Stimulated activated CD8-positive, alpha-beta memory T cell treated with anti-CD3 and anti-CD28 coated beads, Interleukin-7, amount 100 ng/mL, for 4 hours (primary cell): ENCODE measurements around the gene GPR176.
"Not testable (repeated sequence)": the region's sequence is repeated elsewhere in the genome, so short reads cannot be mapped to it uniquely, and the experiment has no call there.

Source experiments
- DNase-seq, 2 donors: peaks; one replicate each; pipeline ENCODE4 v3.0.0-alpha.2; 2020; ENCODE audit warnings: low read depth in 2 of 2

Gene GPR176

DNA sequence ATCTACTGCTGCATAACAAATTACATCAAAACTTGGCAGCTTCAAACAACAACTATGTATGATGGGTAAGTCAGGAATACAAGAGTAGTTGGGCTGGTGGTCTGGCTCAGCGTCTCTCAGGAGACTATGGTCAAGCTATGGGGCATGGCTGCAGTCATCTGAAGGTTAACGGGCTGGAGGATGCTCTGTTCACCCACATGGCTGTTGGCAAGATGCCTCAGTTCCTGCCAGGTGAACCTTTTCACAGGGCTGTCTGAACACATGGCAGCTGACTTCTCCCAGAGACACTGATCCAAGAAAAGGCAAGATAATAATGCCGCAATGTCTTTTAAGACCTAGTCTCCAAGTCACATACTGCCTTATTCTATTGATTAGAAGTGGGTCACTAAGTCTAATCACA is 63.7 kb downstream of the GPR176 start:
- DNase-seq, result no peak

DNA sequence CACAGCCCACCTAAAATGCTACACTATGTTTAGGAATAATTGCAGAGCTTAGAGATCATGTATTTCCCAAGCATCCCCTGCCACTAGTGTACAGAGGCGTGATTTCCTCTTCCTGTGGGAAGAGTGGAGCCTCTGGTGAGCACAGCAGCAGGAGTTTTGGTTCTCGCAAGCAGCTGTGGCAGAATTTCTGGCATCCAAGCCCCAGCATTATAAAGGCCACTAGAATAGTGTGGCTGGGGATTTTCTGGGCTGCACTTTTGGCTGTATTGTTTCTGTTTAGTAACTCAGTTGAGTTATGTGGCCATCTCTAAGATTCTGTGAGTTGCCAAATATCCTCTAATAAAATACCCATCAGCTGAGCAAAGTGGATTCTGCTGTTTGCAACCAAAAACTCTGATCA is 64.7 kb downstream of the GPR176 start:
- DNase-seq, result no peak

DNA sequence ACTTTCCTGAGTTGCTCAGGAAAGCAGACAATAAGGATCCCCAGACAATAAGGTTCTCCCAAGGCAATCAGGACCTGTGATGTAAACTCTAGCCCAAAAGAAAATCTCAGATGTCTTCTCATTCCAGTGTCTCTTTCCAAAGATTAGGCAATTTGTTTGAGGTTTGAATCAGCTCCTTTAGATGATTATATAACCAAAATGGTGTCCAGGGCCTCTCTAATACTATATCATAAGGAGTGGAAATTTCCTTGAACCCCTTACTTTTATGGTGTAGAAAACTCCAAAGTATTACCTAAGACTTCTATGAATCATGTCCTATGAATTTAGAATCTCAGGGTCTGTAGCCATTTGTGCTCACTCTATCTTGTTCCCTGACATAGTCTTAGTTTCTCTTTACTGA is 65.9 kb downstream of the GPR176 start:
- DNase-seq, result no peak

DNA sequence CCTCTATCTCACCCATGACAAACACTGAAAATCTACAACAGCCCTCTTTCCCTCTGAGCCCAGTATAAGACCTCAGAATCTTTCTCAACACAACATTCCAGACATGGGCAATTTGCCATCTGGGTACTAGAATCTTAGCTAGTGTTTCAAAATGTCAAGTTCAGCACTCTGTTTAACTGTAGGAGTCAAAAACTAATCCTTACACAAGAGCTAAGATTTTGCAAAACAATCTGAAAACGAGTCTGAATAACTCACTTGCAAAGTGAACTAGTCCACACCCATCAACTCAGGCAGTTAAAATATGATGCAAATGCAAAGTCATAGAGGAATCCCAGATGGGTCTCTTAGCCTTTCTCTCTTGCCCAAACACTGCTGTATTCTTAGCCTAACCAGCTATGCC is 67.8 kb downstream of the GPR176 start:
- no peak for DNase-seq

DNA sequence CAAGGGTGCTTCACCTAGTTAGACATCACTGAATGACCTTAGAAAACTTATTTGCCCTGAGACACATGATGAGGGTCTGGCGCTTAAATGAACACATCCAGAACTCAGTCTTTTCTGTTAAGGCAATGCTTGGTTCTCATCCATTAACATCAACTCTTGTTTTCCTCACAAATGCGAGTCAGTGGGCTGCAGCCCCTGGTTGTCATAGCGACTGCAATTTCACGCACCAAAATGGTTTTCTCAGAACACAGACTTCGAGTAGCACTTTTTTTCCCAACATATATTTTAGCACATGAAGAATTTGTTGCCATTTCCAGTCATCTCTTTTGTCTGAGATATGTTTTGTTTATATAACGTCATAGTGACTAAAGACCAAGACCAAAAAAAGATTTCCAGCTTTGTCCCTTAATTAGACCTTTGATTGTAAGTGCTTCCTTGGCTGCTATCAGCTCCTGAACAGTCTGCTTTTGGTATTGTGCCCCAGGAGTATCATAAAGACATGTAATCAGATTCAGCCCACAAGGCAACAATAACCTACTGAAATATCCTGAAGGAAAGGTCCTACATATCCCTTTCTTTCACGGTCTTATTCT is 68.5 kb downstream of the GPR176 start:
- no peak for DNase-seq

DNA sequence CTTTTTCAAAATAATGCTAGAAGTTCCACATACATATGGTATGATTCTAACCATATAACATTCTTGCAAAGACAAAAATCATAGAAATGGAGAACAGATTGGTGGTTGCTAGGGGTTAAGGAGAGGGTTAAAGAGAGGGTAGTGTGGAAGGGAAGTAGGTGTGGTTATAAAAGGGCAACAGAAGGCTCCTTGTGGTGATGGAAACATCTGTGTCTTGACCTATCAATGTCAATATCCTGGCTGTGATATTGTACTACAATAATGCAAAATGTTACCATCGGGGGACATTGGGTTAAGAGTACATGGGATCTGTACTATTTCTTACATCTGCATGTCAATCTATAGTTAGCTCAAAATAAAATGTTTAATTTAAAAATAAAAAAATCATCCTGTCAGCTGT is 69.6 kb downstream of the GPR176 start:
- no peak for DNase-seq

DNA sequence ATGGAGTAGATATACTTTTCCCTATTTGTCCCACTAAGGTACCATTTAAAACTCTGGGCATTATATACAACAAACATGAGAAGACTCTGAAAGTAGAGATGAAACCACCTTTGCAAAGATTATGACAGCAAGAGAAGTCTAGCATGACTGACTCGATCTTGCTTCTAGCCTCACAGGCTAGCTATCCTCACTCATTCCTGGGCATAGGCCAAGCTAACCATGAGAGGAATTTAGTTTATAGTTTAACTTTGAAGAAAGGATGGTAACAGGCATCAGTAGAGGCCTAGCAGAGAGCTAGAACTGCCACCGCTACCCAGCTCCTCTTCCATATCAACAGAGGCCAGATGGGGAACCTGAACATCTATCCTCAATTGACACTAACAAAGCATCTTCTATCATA is 74.0 kb downstream of the GPR176 start:
- DNase-seq, result no peak

DNA sequence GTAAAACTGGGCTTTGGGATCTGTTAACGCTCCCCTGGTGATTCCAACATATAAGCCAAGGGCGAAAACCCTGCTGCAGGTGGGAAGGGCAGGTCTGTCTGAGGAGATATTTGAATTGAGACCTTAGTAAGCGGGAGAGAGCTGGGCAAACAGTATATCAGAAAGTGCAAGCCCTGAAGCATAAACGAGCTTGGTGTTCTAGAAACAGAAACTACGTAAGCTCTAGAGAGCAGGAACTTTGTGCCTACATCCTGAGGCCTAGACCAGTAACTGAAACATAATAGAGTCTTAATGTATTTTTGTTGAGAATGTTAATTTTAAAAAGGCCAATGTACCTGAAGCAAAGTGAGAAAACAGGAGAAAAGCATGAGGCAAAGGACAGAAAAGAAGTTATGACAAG is 74.5 kb downstream of the GPR176 start:
- no peak for DNase-seq

DNA sequence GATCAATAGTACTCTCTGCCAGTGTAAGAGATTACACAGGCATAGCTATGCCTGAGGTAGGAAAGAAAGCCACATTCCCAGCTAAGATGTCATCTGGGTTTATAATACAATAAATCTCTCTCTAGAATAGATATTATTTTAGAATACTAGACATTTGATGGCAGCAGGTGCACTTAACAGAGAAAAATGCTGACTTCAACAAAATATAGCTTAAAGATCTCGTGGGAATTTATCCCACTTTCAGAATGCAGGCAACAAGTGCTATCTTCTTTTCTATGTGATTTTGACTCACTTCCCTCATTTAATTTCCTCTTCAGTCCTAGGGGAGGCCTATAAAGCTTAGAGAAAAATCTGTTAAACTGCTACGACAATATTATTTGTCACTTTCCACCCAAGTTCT is 76.5 kb downstream of the GPR176 start:
- DNase-seq, result no peak

DNA sequence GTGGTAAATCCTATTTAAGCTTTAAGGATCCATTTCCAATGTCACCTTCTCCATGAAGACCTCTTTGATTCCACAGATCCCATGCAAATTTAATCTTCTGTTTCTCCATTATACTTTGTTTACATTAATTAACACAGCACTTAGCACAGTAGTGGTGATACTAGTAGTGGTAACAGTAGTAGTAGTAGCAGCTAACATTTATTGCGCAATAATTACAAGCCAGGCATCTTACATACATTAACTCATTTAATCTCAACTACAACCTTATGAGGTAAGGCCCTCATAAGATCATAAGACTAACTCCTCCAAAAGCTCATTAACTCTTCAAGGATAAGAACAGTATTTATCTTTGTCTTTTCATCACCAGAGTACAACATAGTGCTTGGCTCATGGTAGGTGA is 82.6 kb downstream of the GPR176 start:
- DNase-seq, result no peak

DNA sequence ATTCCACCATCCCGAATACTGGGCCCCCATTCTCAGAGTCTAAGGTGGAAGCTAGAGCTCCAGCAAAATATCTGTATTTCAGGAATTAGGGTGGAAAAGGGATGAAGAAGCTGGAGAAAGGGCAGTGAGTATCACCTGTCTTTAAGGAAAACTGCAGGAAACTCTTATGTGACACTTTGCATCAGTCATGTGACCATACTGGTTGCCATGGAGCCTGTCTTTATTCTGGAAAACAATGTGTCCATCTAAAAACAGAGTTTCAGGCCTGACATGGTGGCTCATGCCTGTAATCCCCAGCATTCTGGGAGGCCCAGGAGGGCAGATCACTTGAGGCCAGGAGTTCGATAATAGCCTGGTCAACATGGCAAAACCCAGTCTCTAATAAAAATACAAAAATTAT is 84.5 kb downstream of the GPR176 start:
- DNase-seq, result no peak

DNA sequence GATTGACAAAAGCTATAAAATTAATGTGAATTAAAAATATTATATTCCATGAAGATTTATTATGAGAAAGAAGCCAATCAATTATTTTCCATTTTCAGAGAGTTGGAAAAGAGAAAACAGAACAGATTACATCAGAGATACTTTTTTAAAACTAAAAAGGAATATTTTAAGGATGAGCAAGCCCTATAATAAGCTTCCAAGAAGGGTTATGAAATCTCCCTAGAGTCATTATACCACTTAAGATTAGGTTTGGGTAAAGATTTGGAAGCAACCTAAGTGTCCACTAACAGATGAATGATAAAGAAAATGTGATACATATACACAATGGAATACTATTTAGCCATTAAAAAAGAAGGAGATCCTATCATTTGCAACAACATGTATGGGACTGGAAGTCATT is 85.8 kb downstream of the GPR176 start:
- DNase-seq, result no peak

DNA sequence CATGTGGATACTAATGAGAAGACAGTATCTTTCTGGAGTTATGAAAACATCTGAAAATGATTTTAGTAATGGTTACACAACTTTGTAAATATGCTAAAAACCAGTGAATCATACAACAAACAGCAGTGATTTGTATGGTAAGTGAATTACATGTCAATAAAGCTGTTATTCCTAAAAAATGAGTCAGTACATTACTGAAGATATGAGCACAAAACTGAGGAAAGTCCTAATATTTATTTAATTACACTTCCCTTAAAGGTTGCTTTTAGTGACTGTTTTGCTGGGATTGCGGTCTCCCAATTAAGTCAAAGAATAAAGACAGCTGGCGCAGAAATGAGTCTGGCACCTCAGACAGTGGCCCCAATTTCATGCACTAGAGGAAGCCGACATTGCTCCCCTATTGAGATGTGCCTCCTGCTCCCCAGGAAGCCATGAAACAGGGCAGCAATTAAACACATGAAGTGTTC is 86.5 kb downstream of the GPR176 start:
- DNase-seq, result no peak

DNA sequence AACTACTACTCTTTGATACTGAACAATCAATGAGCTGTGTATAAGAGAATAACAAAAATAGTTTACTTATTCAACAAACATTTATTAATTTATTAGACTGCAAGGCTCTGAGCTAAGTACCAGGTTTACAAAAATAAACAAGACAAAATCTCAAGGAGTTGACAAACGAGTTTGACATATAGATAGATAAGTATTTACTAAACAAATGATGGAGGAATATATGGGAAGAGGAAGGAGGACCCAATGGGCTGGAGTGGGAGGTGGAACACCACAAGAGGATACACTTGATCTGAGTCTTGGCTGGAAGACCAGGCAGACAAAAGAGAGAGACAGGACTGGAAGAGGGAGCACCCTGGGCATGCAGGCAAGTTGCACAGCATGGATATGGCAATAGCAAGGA is 89.9 kb downstream of the GPR176 start:
- DNase-seq, result no peak

DNA sequence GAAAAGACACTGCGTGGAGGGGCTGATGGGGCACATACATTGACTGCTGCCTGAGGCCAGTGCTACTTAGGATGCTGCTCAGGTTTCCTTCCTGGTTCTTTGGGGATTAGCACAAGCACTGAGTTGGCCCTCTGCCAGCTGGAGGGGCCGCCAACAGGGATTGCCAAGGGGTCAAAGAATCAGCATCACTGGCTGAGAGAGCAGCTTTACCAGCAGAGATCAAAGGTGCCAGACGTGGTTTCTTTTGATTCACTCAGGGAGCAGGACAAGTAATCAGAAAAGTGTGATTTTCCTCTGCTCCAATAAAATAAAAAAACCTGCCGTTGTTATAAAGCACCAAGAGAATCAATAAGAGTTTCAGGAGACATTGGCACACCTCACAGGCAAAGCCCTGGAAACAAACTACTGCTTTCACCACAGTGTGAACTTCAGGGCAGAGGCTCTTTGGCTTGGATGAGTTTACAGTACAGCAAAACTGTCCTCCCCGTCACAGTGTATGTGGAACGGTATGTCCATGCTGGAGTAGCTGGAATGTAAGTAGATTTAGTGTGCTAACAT is 91.6 kb downstream of the GPR176 start:
- no peak for DNase-seq

DNA sequence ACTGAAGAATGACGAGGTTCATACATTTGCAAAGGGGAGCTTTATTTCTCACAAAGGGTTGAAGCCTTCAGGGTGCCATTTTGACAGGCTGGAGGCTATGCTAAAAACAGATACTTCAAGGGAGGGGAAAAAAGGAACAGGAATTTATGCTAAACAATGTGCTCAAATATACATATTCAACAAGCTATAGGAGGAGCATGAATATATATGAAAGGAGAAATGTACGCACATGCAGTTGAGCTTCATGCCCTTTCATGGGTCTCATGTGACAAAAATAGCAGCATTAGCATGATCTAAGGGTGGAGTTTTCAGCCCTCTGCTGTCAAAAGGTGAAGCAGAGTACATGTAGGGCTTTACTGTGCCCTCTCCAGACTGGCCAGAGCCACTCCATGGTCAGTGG is 93.1 kb downstream of the GPR176 start:
- DNase-seq, result no peak

DNA sequence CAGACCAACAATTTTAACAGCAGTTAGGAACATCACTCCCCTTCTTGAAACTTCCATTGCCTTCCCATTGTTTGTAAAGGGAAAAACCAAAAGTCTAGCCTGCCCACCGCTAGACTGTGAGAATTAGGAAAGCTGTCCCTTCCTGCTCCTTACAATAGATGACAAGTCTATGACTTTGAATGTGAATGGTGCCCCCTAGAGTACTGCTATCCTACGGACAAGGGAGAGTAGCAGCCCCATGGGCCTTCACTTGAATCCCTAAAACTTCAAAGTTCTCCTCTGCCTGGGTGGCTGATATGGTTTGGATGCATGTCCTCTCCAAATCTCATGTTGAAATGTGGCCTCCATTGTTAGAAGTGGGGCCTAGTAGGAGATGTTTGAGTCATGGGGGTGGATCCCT is 96.4 kb downstream of the GPR176 start:
- DNase-seq, result no peak

DNA sequence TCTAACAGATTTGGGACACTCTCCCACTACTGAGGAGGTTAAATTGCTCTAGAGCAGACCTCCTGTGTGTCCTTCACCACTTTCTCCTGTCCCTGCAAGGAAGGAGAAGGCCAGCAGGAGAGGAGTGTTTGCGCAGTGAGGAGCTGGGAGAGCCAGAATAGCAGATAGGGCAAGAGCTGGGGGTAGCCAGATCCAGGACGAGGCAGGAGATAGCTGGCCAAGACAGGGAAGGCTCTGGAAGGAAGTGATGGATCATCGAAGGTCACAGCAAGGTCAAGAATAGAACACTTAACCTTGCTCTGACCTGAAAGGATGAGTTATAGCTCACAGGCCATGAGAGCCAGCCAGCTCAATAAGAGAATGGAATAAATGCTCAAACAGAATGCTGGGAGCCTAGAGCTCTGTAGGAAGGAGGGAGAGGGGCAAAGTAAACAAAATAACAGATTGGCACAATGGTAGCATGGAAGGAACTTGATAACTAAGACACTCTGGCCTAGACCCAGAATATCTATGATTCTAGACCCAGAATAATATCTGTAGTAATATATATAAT is 99.9 kb downstream of the GPR176 start:
- DNase-seq, result no peak

DNA sequence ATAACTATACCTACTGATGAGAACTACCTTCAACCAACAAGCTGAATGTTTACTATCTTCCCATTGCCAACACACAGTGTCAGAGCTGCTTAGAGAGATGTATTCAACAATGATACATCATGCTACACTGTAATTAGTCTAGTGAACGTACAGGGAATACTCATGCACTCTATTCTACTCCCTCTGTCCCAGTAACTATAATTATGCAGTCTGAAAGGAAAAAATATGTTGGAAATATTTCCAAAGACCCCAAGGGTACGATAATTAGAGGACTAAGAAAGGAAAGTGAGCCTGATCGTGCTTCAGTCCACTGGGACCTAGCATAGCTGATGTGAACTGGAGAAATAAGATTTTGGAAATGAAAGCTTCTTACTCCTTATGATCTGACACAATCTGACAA is 100.5 kb downstream of the GPR176 start:
- no peak for DNase-seq

DNA sequence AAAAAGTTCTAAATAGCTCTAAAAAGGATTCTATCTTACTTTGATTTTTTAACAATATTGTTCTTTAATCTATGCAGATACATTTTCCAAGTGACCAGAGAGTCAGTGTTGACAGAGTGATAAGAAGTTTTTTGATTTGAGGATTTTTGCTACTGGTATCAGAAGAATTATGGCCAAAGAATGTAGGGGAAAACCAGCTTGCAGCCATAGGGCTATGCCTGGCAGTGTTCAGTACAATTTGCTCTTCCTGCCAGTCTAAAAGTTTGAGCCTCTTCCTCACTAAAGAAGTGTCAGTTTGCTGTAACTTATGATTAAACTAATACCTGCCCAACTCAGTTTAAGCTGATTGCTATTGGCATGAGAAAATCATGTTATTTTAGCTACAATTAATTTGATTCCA is 102.2 kb downstream of the GPR176 start:
- DNase-seq, result no peak

DNA sequence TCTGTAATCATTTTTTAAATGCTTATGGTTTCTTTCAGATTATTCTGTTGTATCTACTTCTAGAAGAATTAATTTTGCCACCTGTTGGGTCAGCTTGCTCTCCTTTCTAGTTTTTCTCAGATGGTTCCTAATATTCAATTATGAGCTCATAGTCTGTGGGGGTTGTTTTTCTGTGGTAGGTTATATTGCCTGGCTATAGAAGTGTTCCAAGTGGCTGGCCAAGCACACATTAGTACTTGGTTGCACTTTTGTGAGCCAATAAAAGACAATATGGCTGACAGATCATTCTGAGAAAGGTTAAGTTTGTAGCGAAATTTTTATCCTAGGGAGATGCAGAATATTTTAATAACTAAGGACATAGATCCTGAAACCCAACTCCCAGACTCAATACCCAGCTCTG is 105.6 kb downstream of the GPR176 start:
- DNase-seq, result no peak

DNA sequence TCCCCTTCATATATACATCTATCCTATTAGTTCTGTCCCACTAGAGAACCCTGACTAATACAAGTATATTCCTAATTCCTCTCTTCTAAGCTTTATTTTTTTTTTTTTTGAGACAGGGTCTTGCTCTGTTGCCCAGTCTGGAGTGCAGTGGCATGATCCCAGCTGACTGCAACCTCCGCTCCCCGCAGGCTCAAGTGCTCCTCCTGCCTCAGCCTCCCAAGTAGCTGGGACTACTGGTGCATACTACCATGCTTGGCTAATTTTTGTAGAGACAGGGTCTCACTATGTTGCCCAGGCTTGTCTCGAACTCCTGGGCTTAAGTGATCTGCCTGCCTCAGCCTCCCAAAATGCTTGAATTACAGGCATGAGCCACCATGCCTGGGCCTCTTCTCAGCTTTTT is 107.4 kb downstream of the GPR176 start:
- DNase-seq, result not testable (repeated sequence)

DNA sequence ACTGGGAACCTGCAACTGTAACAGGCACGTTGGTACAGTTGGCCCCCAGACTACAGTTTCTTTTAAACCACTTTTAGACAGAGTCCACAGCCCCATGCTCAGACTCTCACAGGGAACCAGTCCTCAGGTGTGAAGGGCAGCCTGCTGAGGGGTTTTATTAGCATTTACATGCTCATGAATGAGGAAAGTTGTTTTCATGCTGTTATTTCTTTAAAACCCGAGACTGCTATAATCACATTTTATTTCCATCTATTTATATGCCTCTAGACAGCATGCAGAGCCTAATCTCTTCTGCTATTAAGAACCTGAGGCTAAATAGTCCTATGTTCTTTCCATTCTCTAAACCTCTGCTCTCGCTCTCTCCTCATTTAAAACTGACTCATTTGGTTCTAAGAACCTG is 111.2 kb downstream of the GPR176 start:
- no peak for DNase-seq

DNA sequence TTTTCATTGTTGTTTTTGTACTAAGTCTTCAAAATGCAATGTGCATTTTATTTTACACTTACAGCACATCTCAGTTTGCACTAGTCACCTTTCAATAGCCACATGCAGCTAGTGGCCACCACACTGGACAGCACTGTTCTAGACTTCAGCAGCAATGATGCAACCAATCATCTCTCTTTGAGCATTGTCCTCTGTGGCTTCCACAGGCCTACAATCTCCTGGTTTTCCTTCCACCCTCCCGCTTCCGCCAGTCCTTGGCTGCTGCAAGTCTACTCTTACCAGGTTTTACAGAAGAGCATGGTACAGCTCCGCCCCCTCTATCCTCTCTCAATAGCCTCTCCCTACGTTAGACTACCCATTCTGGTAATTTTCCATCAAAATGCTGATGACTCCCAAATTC is 112.3 kb downstream of the GPR176 start:
- DNase-seq, result no peak
